H9 (cell line): Measurements from ENCODE around the gene RPUSD2. TPM values are rescaled to one million over a fixed set of nuclear protein-coding genes. Genes with fewer than 3 reads are reported as not detected.

Source experiments
- DNase-seq: peaks from one replicate; pipeline ENCODE4 v3.0.0-alpha.2; 2017
- H2AFZ ChIP-seq: one replicate; pipeline ENCODE4 v1.6.1; 2013; ENCODE audit warnings: mild to moderate bottlenecking, low read length, control low read depth, moderate library complexity
- H2AK5ac ChIP-seq: 2 replicates; pipeline ENCODE4 v1.6.1; 2013; ENCODE audit warnings: low read length, control low read depth, mixed read lengths; ENCODE audit not compliant: insufficient read length
- H2BK120ac ChIP-seq: one replicate; pipeline ENCODE4 v1.6.1; 2013; ENCODE audit warnings: low read depth, mild to moderate bottlenecking, low read length, control low read depth, inconsistent platforms; ENCODE audit not compliant: poor library complexity, severe bottlenecking
- H2BK12ac ChIP-seq: 2 replicates; pipeline ENCODE4 v1.6.1; 2013; ENCODE audit warnings: low read length, control low read depth, mixed read lengths, low read depth; ENCODE audit not compliant: insufficient read length
- H2BK15ac ChIP-seq: 2 replicates; pipeline ENCODE4 v1.6.1; 2013; ENCODE audit warnings: low read depth, low read length, control low read depth
- H2BK20ac ChIP-seq: one replicate; pipeline ENCODE4 v1.6.1; 2013; ENCODE audit warnings: low read depth, mild to moderate bottlenecking, low read length, control low read depth, inconsistent platforms; ENCODE audit not compliant: poor library complexity, severe bottlenecking
- H2BK5ac ChIP-seq: 2 replicates; pipeline ENCODE4 v1.6.1; 2013; ENCODE audit warnings: low read length, control low read depth, mixed read lengths; ENCODE audit not compliant: insufficient read length
- H3K14ac ChIP-seq: 2 replicates; pipeline ENCODE4 v1.6.1; 2013; ENCODE audit warnings: low read length, control low read depth; ENCODE audit not compliant: insufficient read depth
- H3K18ac ChIP-seq: 2 replicates; pipeline ENCODE4 v1.6.1; 2013; ENCODE audit warnings: low read depth, mild to moderate bottlenecking, mixed read lengths, low read length, control low read depth; ENCODE audit not compliant: insufficient read length
- H3K23ac ChIP-seq: 2 replicates; pipeline ENCODE4 v1.6.1; 2013; ENCODE audit warnings: low read length, control low read depth, mixed read lengths, low read depth; ENCODE audit not compliant: insufficient read length
- H3K23me2 ChIP-seq: 2 replicates; pipeline ENCODE4 v1.6.1; 2013; ENCODE audit warnings: low read depth, mild to moderate bottlenecking, mixed read lengths, low read length, control low read depth; ENCODE audit not compliant: insufficient read length, poor library complexity, severe bottlenecking
- H3K27ac ChIP-seq: 2 replicates; pipeline ENCODE4 v1.5.1; 2013; ENCODE audit warnings: low read length, control low read depth, mixed read lengths, low read depth; ENCODE audit not compliant: insufficient read length
- H3K27me3 ChIP-seq: 2 replicates; pipeline ENCODE4 v1.6.1; 2013; ENCODE audit warnings: low read length, control low read depth, inconsistent platforms; ENCODE audit not compliant: insufficient read depth
- H3K4ac ChIP-seq: 2 replicates; pipeline ENCODE4 v1.6.1; 2013; ENCODE audit warnings: low read depth, mild to moderate bottlenecking, control low read depth, inconsistent platforms, low read length, moderate library complexity
- H3K4me1 ChIP-seq: 2 replicates; pipeline ENCODE4 v1.6.1; 2013; ENCODE audit warnings: low read length, control low read depth, inconsistent platforms; ENCODE audit not compliant: insufficient read depth
- H3K4me2 ChIP-seq: 2 replicates; pipeline ENCODE4 v1.6.1; 2013; ENCODE audit warnings: low read length, control low read depth, mixed read lengths; ENCODE audit not compliant: insufficient read length, insufficient read depth
- H3K56ac ChIP-seq: 2 replicates; pipeline ENCODE4 v1.6.1; 2013; ENCODE audit warnings: low read depth, mild to moderate bottlenecking, mixed read lengths, low read length, control low read depth; ENCODE audit not compliant: insufficient read length
- H3K79me1 ChIP-seq: 2 replicates; pipeline ENCODE4 v1.6.1; 2013; ENCODE audit warnings: low read depth, mild to moderate bottlenecking, moderate library complexity, low read length, control low read depth, inconsistent platforms; ENCODE audit not compliant: insufficient read depth, poor library complexity, severe bottlenecking
- H3K79me2 ChIP-seq: 2 replicates; pipeline ENCODE4 v1.6.1; 2013; ENCODE audit warnings: low read length, control low read depth, inconsistent platforms; ENCODE audit not compliant: insufficient read depth
- H3K9ac ChIP-seq: 2 replicates; pipeline ENCODE4 v1.6.1; 2013; ENCODE audit warnings: low read length, control low read depth, mixed read lengths; ENCODE audit not compliant: insufficient read length; ENCODE audit errors: extremely low read depth
- H3K9me3 ChIP-seq: one replicate; pipeline ENCODE4 v1.6.1; 2013; ENCODE audit warnings: low read depth, low read length, inconsistent platforms; ENCODE audit not compliant: control insufficient read depth
- H3T11ph ChIP-seq: one replicate; pipeline ENCODE4 v1.6.1; 2013; ENCODE audit warnings: mild to moderate bottlenecking, low read length, control low read depth, inconsistent platforms
- H4K20me1 ChIP-seq: one replicate; pipeline ENCODE4 v1.6.1; 2013; ENCODE audit not compliant: control insufficient read depth, insufficient read length, insufficient read depth
- H4K5ac ChIP-seq: 2 replicates; pipeline ENCODE4 v1.6.1; 2013; ENCODE audit warnings: low read depth, mild to moderate bottlenecking, mixed read lengths, low read length, control low read depth; ENCODE audit not compliant: insufficient read length
- H4K8ac ChIP-seq: replicated peaks from 2 replicates; pipeline ENCODE4 v1.6.1; 2013; ENCODE audit warnings: low read length, control low read depth, mixed read lengths, low read depth; ENCODE audit not compliant: insufficient read length
- H4K91ac ChIP-seq: 2 replicates; pipeline ENCODE4 v1.6.1; 2013; ENCODE audit warnings: low read depth, mild to moderate bottlenecking, moderate library complexity, mixed read lengths, low read length, control low read depth; ENCODE audit not compliant: insufficient read length
- H3K27ac Mint-ChIP-seq, 3 experiments: 2 replicates in 2 of 3; 3 replicates in 1 of 3; pipeline ENCODE4 v1.8.0; 2020 to 2021; ENCODE audit warnings: mixed read lengths in 3 of 3, mild to moderate bottlenecking in 1 of 3, moderate library complexity in 1 of 3
- H3K27me3 Mint-ChIP-seq: 2 replicates; pipeline ENCODE4 v1.8.0; 2021; ENCODE audit warnings: low read depth, mild to moderate bottlenecking, moderate library complexity, mixed read lengths
- H3K36me3 Mint-ChIP-seq, 3 experiments: 2 replicates in 2 of 3; 3 replicates in 1 of 3; pipeline ENCODE4 v1.8.0; 2020 to 2021; ENCODE audit warnings: low read depth in 3 of 3, mixed read lengths in 3 of 3; ENCODE audit not compliant: insufficient read depth in 1 of 3
- H3K4me1 Mint-ChIP-seq, 2 experiments: 2 replicates each; pipeline ENCODE4 v1.8.0; 2020; ENCODE audit warnings: mixed read lengths in 2 of 2
- H3K4me3 Mint-ChIP-seq, 2 experiments: 2 replicates in 1 of 2; 3 replicates in 1 of 2; pipeline ENCODE4 v1.8.0; 2020 to 2021; ENCODE audit warnings: mild to moderate bottlenecking in 2 of 2, mixed read lengths in 2 of 2, moderate library complexity in 1 of 2
- H3K9me3 Mint-ChIP-seq, 2 experiments: 2 replicates in 1 of 2; 3 replicates in 1 of 2; pipeline ENCODE4 v1.8.0; 2020; ENCODE audit warnings: mild to moderate bottlenecking in 2 of 2, mixed read lengths in 2 of 2, moderate library complexity in 1 of 2
- CTCF ChIP-seq: fragments of 200-600 bp; sonication (generic); conservative IDR thresholded peaks from 3 replicates; pipeline ENCODE4 v1.8.0; 2021; ENCODE audit warnings: antibody characterized with exemption, mild to moderate bottlenecking
- WGBS: extraction: QIAGEN DNeasy Blood & Tissue Kit; methylation state at CpG from one replicate; pipeline ENCODE4 v1.1.7; 2013; ENCODE audit warnings: missing lambda C conversion rate, low lambda C conversion rate, mixed read lengths; ENCODE audit not compliant: insufficient read length; ENCODE audit errors: extremely low coverage; 5-methylcytosine and 5-hydroxymethylcytosine counted together
- total RNA-seq: library from RNA; stranded (reverse); gene quantifications from 2 replicates; pipeline ENCODE4 v1.2.1, GENCODE V29; 2021

RPUSD2 gene
- total RNA-seq, 1 experiment from 2014 or later, result 25.7 TPM

- Histone ChIP-seq H2BK120ac (no peak overlapping the region), H3K27ac (no peak overlapping the region), H3K23ac (no peak overlapping the region), H3K27me3 (no peaks in the 10 kb centered on the region), H3K4ac (no peak overlapping the region), H2BK20ac (no peak overlapping the region), H2BK5ac (no peak overlapping the region), H4K8ac (no peak overlapping the region), H4K20me1 (no peaks in the 10 kb centered on the region), H2BK15ac (no peak overlapping the region), H4K91ac (no peak overlapping the region), H3K79me2 (no peaks in the 10 kb centered on the region; the same call in 1 of the 2 replicates), H3K23me2 (peaks cover 3% of the 10 kb centered on the region), H2AK5ac (no peak overlapping the region), H2BK12ac (no peak overlapping the region), H3K9me3 (no peaks in the 10 kb centered on the region), H2AFZ (no peak overlapping the region), H3K4me2 (no peak overlapping the region), H3K79me1 (peaks cover 2% of the 10 kb centered on the region), H3K4me1 (no peaks in the 10 kb centered on the region; the same call in 1 of the 2 replicates), H3K9ac (no peak overlapping the region), H4K5ac (no peak overlapping the region), H3K14ac (no peak overlapping the region), H3K18ac (no peak overlapping the region), H3T11ph (no peak overlapping the region), H3K56ac (no peak overlapping the region)
- peaks cover 0 to 4% (median 0%) of the 10 kb centered on the region in 3 experiments; a peak in 2 of 7 replicates for H3K36me3 Mint-ChIP-seq
- H3K27me3 Mint-ChIP-seq, result peaks cover 2% of the 10 kb centered on the region
- H3K27ac Mint-ChIP-seq, result no peak overlapping the region
- no peak overlapping the region for H3K4me3 Mint-ChIP-seq
- H3K4me1 Mint-ChIP-seq, result peaks cover 5 to 7% of the 10 kb centered on the region in 2 experiments
- no peak for DNase-seq
- no CpG with 5 or more reads among the region's 3 CpGs for WGBS
- no peak for TF ChIP-seq CTCF
- H3K9me3 Mint-ChIP-seq, result peaks cover 3 to 4% of the 10 kb centered on the region in 2 experiments; a peak in 3 of 5 replicates
These were observed 29.0 kb downstream of the RPUSD2 start for GRCh38 chr15:40598126-40598525.
